GM12878 (cell line): ENCODE results near the gene CACNA2D1. TPM values are rescaled to one million over a fixed set of nuclear protein-coding genes. Genes with fewer than 3 reads are reported as not detected.

Experiments
- ATAC-seq: fragments of 200-7000 bp; cut with Tn5 transposase; 3 replicates; pipeline ENCODE4 v1.9.1; 2020; ENCODE audit warnings: mild to moderate bottlenecking, moderate library complexity
- BruUV-seq: library from RNA; stranded (reverse); fragments of 400-500 nt; replicated peaks from 2 replicates; lab custom pipeline; 2021; lab: Mats Ljungman, UMichigan
- CTCF ChIA-PET: fragments of 300-600 bp; sonication (Branson Sonifier 250); formaldehyde crosslinking; extraction: SDS; loops from one replicate; lab custom pipeline; 2021; ENCODE audit warnings: inconsistent platforms; lab: Yijun Ruan, JAX
- POLR2A ChIA-PET: fragments of 350-600 bp; formaldehyde crosslinking; extraction: SDS; loops from one replicate; lab custom pipeline; 2021; ENCODE audit warnings: inconsistent platforms; lab: Charles Lee
- RAD21 ChIA-PET: fragments of 300-600 bp; sonication (Branson Sonifier 250); formaldehyde crosslinking; loops from one replicate; lab custom pipeline; 2023; ENCODE audit warnings: antibody characterized with exemption; ENCODE audit not compliant: unreplicated experiment; lab: Charles Lee
- SMC1A ChIA-PET: fragments of 300-600 bp; sonication (Branson Sonifier 250); formaldehyde crosslinking; loops from one replicate; lab custom pipeline; 2023; ENCODE audit not compliant: unreplicated experiment, uncharacterized antibody; lab: Charles Lee
- DNase-seq: peaks from one replicate; pipeline ENCODE4 v3.0.0-alpha.2; 2011; ENCODE audit warnings: low read depth, low spot score
- FAIRE-seq: peaks from 3 replicates; lab custom pipeline; 2011; peaks lifted over from hg19 to GRCh38; lab: Jason Lieb, UNC
- H2AFZ ChIP-seq: 2 replicates; pipeline ENCODE4 v1.6.0; 2011; ENCODE audit warnings: low read depth, low read length, control low read depth; ENCODE audit not compliant: control insufficient read depth
- H3K27ac ChIP-seq: 2 replicates; pipeline ENCODE4 v1.5.1; 2011; ENCODE audit warnings: control low read depth; ENCODE audit not compliant: control insufficient read depth, insufficient read depth
- H3K27me3 ChIP-seq, 2 experiments: replicated peaks in 1 of 2; 2 replicates each; pipeline versions ENCODE4 v1.6.0 to v1.6.1; 2011; ENCODE audit warnings: low read length in 1 of 2; ENCODE audit not compliant: control insufficient read depth in 2 of 2, insufficient read depth in 2 of 2
- H3K36me3 ChIP-seq, 2 experiments: 2 replicates each; pipeline ENCODE4 v1.5.1; 2011; ENCODE audit warnings: low read length in 1 of 2; ENCODE audit not compliant: control insufficient read depth in 2 of 2, insufficient read depth in 2 of 2
- H3K4me1 ChIP-seq: 2 replicates; pipeline ENCODE4 v1.6.1; 2011; ENCODE audit warnings: mild to moderate bottlenecking, low read length, moderate library complexity, mixed read lengths; ENCODE audit not compliant: control insufficient read depth, insufficient read depth
- H3K4me2 ChIP-seq: 2 replicates; pipeline ENCODE4 v1.6.0; 2011; ENCODE audit warnings: control low read depth; ENCODE audit not compliant: control insufficient read depth, insufficient read depth
- H3K4me3 ChIP-seq: fragments of 200-600 bp; sonication (generic); 2 replicates; pipeline ENCODE4 v1.5.1; 2016
- H3K79me2 ChIP-seq: 2 replicates; pipeline ENCODE4 v1.6.0; 2011; ENCODE audit warnings: low read length; ENCODE audit not compliant: control insufficient read depth, insufficient read depth
- H3K9ac ChIP-seq: 2 replicates; pipeline ENCODE4 v1.8.0; 2011; ENCODE audit warnings: low read length, control low read depth, mixed read lengths; ENCODE audit not compliant: control insufficient read depth, insufficient read depth
- H3K9me3 ChIP-seq: replicated peaks from 3 replicates; pipeline ENCODE4 v1.5.1; 2011; ENCODE audit warnings: mild to moderate bottlenecking, low read length; ENCODE audit not compliant: control insufficient read depth, insufficient read depth
- H4K20me1 ChIP-seq: 2 replicates; pipeline ENCODE4 v1.6.0; 2011; ENCODE audit not compliant: control insufficient read depth, insufficient read depth
- ATF7 ChIP-seq: fragments of 450-650 bp; IDR thresholded peaks from 2 replicates; pipeline ENCODE4 v1.6.1; 2016; ENCODE audit warnings: low read depth, mild to moderate bottlenecking
- HCFC1 ChIP-seq: fragments of 150-350 bp; IDR thresholded peaks from 2 replicates; pipeline ENCODE4 v1.6.1; 2014; ENCODE audit warnings: low read length
- IKZF1 ChIP-seq: fragments of 450-650 bp; conservative IDR thresholded peaks from 2 replicates; pipeline ENCODE4 v1.6.1; 2017; ENCODE audit warnings: antibody characterized with exemption, mild to moderate bottlenecking
- RUNX3 ChIP-seq: IDR thresholded peaks from 2 replicates; pipeline ENCODE4 v1.6.1; 2012; ENCODE audit warnings: low read length, inconsistent platforms
- WGBS: methylation state at CpG from one replicate; pipeline ENCODE4 v1.1.6; 2016; ENCODE audit warnings: low lambda C conversion rate; ENCODE audit not compliant: insufficient replicate concordance, insufficient coverage; ENCODE audit errors: missing lambda C conversion rate; 5-methylcytosine and 5-hydroxymethylcytosine counted together
- in situ Hi-C: fragments of 300-500 bp; cut with MboI; formaldehyde crosslinking; loops from 9 replicates; pipeline ENCODE4 v1.14.3; 2018; ENCODE audit warnings: mixed read lengths
- intact Hi-C: fragments of 100-400 bp; cut with micrococcal nuclease; formaldehyde crosslinking; loops from one replicate; pipeline ENCODE4 v1.14.2; 2022; ENCODE audit not compliant: unreplicated experiment
- polyA plus RNA-seq, 11 experiments: library from polyadenylated mRNA; depleted of rRNA in 4 of 11; unstranded in 6 of 11; stranded (reverse) in 5 of 11; fragments of >200 nt; fragmentation: Nextera tagmentation in 4 of 11; fragmentation: Illumina TruSeq in 1 of 11; extraction: Ambion mirVana in 4 of 11; extraction: Trizol in 1 of 11; gene quantifications; 1 replicate in 1 of 11; 2 replicates in 10 of 11; pipeline versions ENCODE4 v1.2.1 to v1.2.3, GENCODE V29; 2011 to 2016; ENCODE audit warnings: inconsistent platforms in 2 of 11, missing spikeins in 2 of 11, low read depth in 1 of 11
- total RNA-seq, 4 experiments: library from RNA; depleted of rRNA in 3 of 4; stranded (reverse); fragments of >200 nt in 3 of 4; fragmentation: Illumina TruSeq in 1 of 4; extraction: Trizol in 1 of 4; gene quantifications; 2 replicates each; pipeline versions ENCODE4 v1.2.1 to v1.2.3, GENCODE V29; 2013 to 2021
- TF ChIP-seq, protein P1 (sequence below): fragments of 150-350 bp; IDR thresholded peaks from 2 replicates; pipeline ENCODE4 v1.6.1; 2016; ENCODE audit warnings: low read depth, low read length
- TF ChIP-seq, protein P2 (sequence below): fragments of 450-650 bp; conservative IDR thresholded peaks from 2 replicates; pipeline ENCODE4 v1.6.1; 2017; ENCODE audit warnings: mild to moderate bottlenecking, moderate library complexity

The CACNA2D1 gene
- total and polyA plus RNA-seq, 10 of the 15 experiments (the other 5 are each of a cell fraction or from before 2014, with no cell fraction given) = 0.14 to 14.8 (median 0.97) TPM

DNA sequence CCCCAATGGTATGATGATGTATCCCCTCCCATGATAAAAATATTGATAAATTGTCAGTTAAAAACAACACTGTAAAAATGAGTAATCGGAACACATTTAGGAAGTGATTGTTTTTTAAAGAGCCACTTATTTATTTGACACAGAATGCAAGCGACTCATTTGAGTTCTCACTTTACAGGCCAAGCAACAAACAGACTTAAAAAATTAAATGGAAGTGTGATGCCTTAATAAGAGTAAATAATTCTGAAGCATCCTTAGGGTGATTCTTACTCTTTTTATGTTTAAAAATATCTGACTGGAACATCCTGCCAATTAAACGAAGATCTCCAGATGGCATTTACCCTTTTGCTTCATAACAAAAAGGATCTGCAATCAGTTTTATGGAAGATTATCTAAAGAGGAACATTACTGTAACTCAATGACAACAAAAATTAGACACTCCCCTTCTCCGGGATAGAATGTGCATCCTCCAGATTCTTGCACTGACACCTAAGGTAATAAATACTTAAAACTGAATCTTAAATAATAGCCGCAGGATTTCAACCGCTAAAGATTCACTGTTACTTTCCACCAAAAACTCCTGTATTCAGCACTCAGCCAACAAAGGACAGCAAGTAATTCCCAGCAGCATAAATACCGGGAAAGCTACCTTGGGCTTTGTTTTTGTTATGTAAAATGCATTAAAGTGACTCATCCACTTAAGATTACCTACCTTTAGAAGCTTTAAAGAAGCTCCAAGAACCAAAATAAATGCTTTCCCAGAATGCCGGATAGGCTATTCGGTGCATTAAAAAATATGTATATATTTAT, 1.7 kb downstream of the CACNA2D1 start (continued):
- TF ChIP-seq, protein P1, sequence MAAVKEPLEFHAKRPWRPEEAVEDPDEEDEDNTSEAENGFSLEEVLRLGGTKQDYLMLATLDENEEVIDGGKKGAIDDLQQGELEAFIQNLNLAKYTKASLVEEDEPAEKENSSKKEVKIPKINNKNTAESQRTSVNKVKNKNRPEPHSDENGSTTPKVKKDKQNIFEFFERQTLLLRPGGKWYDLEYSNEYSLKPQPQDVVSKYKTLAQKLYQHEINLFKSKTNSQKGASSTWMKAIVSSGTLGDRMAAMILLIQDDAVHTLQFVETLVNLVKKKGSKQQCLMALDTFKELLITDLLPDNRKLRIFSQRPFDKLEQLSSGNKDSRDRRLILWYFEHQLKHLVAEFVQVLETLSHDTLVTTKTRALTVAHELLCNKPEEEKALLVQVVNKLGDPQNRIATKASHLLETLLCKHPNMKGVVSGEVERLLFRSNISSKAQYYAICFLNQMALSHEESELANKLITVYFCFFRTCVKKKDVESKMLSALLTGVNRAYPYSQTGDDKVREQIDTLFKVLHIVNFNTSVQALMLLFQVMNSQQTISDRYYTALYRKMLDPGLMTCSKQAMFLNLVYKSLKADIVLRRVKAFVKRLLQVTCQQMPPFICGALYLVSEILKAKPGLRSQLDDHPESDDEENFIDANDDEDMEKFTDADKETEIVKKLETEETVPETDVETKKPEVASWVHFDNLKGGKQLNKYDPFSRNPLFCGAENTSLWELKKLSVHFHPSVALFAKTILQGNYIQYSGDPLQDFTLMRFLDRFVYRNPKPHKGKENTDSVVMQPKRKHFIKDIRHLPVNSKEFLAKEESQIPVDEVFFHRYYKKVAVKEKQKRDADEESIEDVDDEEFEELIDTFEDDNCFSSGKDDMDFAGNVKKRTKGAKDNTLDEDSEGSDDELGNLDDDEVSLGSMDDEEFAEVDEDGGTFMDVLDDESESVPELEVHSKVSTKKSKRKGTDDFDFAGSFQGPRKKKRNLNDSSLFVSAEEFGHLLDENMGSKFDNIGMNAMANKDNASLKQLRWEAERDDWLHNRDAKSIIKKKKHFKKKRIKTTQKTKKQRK = no peak
- TF ChIP-seq RUNX3 = no peak
- TF ChIP-seq HCFC1 = no peak
- no peak for TF ChIP-seq ATF7

DNA sequence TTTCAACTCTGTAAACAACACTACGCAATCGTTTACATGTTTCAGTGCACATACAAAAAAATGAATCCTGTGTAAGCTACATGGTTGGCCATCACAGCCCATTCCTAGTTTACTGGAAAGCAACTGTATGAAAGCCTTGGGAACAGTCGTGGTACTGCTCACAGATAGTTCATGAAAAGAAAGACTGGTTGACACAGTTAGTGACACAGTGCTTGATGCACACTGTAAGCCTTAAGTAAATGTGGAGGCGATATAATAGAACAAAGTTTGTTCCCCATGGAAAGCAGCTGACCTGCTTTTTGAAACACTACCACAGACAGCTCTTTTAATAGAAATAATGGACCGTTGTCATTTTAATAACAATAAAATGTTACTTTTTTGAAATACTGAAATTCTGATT, 5.1 kb downstream of the CACNA2D1 start:
- CTCF ChIA-PET = interaction anchor here (1.0 to 1.4 kb wide), 3 partner anchors 43 to 204 kb away, joined by 3 to 5 read pairs (median 4); no protein-coding TSS in a partner anchor
- H3K27ac ChIP-seq = no peak overlapping the region
- SMC1A ChIA-PET = interaction anchor here (0.7 to 2.7 kb wide), 13 partner anchors 9 to 393 kb away, joined by 3 to 13 read pairs (median 5); no protein-coding TSS in a partner anchor
- no peaks in the 10 kb centered on the region for H3K79me2 ChIP-seq
- RAD21 ChIA-PET = interaction anchor here (0.8 to 2.4 kb wide), 7 partner anchors 9 to 152 kb away, joined by 3 to 10 read pairs (median 5); no protein-coding TSS in a partner anchor
- H3K27me3 ChIP-seq = peaks cover 2 to 6% of the 10 kb centered on the region in 2 experiments; a peak in 2 of 4 replicates
- FAIRE-seq (no peak), ATAC-seq (peak; percentile 32), DNase-seq (no peak)
- no peaks in the 10 kb centered on the region for H4K20me1 ChIP-seq
- H3K4me2 ChIP-seq = no peak overlapping the region
- 36% methylated on average over 5 of the region's 5 CpGs for WGBS
- no peak overlapping the region for H2AFZ ChIP-seq
- POLR2A ChIA-PET = interaction anchor here (1.2 to 1.3 kb wide), 2 partner anchors 47 to 48 kb away, joined by 3 to 5 read pairs; no protein-coding TSS in a partner anchor
- no peak overlapping the region for H3K9ac ChIP-seq
- no peaks in the 10 kb centered on the region for H3K36me3 ChIP-seq
- intact Hi-C loops = no loop called here
- 0 out of 2 replicates have a peak, but pooled peaks have one; percentile 20 for TF ChIP-seq IKZF1
- TF ChIP-seq, protein P2, sequence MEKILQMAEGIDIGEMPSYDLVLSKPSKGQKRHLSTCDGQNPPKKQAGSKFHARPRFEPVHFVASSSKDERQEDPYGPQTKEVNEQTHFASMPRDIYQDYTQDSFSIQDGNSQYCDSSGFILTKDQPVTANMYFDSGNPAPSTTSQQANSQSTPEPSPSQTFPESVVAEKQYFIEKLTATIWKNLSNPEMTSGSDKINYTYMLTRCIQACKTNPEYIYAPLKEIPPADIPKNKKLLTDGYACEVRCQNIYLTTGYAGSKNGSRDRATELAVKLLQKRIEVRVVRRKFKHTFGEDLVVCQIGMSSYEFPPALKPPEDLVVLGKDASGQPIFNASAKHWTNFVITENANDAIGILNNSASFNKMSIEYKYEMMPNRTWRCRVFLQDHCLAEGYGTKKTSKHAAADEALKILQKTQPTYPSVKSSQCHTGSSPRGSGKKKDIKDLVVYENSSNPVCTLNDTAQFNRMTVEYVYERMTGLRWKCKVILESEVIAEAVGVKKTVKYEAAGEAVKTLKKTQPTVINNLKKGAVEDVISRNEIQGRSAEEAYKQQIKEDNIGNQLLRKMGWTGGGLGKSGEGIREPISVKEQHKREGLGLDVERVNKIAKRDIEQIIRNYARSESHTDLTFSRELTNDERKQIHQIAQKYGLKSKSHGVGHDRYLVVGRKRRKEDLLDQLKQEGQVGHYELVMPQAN = no peak
- TF ChIP-seq, all 136 proteins: peak for 1
- no TSS peak for BruUV-seq
- in situ Hi-C loops = no loop called here
- H3K4me1 ChIP-seq = no peaks in the 10 kb centered on the region
- H3K4me3 ChIP-seq = no peak overlapping the region
- no peaks in the 10 kb centered on the region for H3K9me3 ChIP-seq
